RWPE1 (cell line): ENCODE results near the gene STAG2.

Experiments
- CTCF ChIA-PET: fragments of 350-600 bp; sonication (Branson Sonifier 250); formaldehyde crosslinking; extraction: SDS; loops from one replicate; lab custom pipeline; 2021; lab: Yijun Ruan, JAX
- POLR2A ChIA-PET: fragments of 400-600 bp; formaldehyde crosslinking; extraction: SDS; loops from one replicate; lab custom pipeline; 2020; ENCODE audit warnings: antibody characterized with exemption; ENCODE audit not compliant: low non-redundant PET; lab: Yijun Ruan, JAX
- DNase-seq: peaks from one replicate; pipeline ENCODE4 v3.0.0; 2012; ENCODE audit warnings: low spot score
- H3K27ac ChIP-seq: fragments of 450-650 bp; 2 replicates; pipeline ENCODE4 v1.5.1; 2017
- TF ChIP-seq, protein P1 (sequence below): fragments of 450-650 bp; conservative IDR thresholded peaks from 2 replicates; pipeline ENCODE4 v1.5.1; 2017; ENCODE audit warnings: low read depth, mild to moderate bottlenecking

Gene STAG2

DNA sequence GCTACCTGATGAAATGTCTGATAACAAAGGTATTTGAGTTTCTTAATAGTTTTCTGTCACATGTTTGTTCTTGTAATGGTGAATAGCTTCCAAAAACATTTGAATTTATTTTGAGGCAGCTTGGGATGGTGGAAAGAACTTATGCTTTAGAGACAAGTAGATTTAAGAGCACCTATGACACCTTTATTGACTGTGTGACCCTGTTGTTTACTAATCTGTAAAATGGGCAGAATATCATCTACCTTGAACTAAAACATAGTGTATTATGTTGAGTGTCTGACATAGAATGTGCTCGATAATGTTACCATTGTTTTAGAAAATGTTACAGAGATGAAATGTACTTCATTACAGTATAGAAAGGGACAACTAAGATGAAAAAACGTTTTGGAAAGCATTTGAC lies 24.9 kb downstream of the STAG2 start:
- POLR2A ChIA-PET, result no interaction called here
- DNase-seq, result no peak
- H3K27ac ChIP-seq, result no peak overlapping the region
- CTCF ChIA-PET, result no interaction called here
- TF ChIP-seq, protein P1, sequence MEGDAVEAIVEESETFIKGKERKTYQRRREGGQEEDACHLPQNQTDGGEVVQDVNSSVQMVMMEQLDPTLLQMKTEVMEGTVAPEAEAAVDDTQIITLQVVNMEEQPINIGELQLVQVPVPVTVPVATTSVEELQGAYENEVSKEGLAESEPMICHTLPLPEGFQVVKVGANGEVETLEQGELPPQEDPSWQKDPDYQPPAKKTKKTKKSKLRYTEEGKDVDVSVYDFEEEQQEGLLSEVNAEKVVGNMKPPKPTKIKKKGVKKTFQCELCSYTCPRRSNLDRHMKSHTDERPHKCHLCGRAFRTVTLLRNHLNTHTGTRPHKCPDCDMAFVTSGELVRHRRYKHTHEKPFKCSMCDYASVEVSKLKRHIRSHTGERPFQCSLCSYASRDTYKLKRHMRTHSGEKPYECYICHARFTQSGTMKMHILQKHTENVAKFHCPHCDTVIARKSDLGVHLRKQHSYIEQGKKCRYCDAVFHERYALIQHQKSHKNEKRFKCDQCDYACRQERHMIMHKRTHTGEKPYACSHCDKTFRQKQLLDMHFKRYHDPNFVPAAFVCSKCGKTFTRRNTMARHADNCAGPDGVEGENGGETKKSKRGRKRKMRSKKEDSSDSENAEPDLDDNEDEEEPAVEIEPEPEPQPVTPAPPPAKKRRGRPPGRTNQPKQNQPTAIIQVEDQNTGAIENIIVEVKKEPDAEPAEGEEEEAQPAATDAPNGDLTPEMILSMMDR, result no peak

DNA sequence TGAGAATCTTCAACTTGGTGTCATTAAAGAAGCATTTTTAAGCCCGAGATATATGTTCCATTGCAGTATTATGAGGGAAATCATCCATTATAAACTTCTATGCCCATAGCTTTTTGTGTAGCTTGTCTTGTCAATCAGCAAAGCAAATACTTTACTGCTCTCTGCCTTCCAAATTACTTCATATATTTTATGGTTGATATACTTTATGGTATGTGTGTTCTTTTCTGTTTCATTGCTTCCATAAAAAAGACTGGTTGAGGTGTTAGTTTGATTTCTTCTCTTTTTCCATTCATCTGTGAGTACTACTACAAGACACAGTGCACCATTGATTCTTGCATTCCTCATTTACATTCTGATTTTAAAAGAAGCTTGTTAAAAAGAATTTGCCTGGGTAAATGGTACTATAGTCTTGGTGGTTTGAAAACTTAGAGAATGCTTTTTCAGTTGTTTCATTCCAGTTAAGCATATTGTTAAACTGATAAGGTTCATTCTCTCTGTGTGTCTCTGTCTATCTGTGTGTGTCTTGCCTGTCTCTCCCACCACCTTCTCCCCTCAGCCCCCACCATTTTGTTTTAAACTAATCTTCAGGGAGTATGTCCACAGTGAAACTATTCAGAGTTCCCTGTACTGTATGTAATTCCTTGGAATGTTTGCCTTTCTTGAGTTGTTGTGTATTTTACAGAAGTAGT lies 27.1 kb downstream of the STAG2 start:
- no peak overlapping the region for H3K27ac ChIP-seq
- TF ChIP-seq, protein P1, result no peak
- POLR2A ChIA-PET, result no interaction called here
- DNase-seq, result no peak
- CTCF ChIA-PET, result no interaction called here

DNA sequence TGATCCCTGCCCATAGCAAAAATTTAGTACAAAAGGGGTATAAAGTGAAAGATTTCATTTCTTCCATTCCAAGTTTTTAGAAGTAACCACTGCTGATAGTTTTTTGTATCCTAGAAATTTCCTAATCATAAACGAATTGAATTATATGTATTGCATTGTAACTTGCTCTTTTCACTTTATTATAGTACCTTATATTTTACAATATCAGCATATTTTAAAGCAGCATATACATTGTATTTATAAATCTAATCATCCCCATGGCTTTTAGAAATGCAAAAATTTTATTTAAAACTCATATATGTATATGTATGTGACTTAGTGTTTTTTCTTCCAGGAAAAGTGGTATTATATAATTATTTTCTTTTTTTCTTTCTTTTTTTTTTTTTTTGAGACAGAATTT lies 27.7 kb downstream of the STAG2 start:
- ChIA-PET POLR2A (no interaction called here), CTCF (no interaction called here)
- TF ChIP-seq, protein P1, result no peak
- no peak overlapping the region for H3K27ac ChIP-seq
- DNase-seq, result no peak

DNA sequence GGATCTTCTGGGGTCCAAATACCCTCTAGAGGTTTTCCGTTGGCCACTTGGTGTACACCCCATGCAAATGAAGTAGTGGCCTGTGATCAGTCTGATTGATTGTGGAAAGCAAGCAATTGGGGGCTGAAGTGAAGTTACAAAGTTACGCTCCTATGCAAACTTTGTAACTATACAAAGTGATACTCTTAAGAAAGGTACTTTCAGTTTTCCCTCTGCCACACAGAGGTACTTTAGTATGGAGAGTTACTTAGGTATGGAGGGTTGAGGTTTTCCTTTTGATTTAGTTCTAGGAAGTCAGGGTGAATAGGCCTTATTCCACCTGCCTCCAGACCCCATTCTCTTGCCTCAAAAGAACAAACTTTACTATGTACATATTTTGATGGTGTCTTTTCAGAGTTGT lies 28.7 kb downstream of the STAG2 start:
- no peak overlapping the region for H3K27ac ChIP-seq
- no peak for DNase-seq
- ChIA-PET POLR2A (no interaction called here), CTCF (interaction anchor here (0.6 kb wide), 1 partner anchor 54 kb away, joined by 3 read pairs; no protein-coding TSS in a partner anchor)
- TF ChIP-seq, protein P1, result no peak

DNA sequence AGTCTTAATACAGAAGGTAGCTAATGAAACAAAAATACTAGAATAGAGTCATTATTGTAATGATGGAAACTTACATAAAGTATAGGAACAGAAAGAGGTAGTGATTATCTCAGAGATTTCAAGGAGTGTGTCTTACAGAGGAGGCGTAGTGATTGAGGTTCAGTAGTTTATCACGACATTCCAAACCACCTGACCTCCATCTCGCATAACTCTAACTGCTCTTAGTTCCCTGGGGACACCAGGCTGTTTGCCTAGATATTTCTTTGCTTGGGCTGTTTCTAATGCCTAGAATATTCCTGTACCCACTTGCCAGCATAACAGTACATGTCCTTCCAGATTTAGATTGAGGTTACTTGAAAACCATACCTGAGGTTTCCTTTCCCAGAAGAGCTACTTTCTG lies 29.1 kb downstream of the STAG2 start:
- no peak overlapping the region for H3K27ac ChIP-seq
- ChIA-PET POLR2A (no interaction called here), CTCF (interaction anchor here (0.6 kb wide), 1 partner anchor 54 kb away, joined by 3 read pairs; no protein-coding TSS in a partner anchor)
- DNase-seq, result no peak
- TF ChIP-seq, protein P1, result no peak

DNA sequence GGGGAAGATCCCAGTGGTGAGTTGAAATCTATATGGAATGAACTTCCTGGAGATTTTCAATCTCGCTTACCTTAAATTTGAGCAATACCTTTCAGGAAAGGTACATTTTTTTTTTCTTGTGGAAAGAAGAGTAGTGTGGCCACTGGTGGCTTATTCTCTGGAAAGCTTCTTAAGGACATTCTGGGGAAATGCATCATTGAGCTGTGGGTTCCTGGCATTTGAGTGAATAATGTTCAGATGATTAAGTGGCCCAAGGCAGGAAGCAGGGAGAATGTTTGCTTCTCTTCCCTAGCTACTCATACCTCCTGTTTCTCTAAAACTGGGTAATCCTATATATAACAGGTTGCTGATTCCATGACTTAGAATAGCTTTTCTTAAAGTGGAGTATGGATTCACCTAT lies 31.8 kb downstream of the STAG2 start:
- DNase-seq, result peak; percentile 8
- ChIA-PET CTCF (no interaction called here), POLR2A (no interaction called here)
- TF ChIP-seq, protein P1, result no peak
- H3K27ac ChIP-seq, result no peak overlapping the region
